Upper lobe of right lung (tissue), 1 donor: Measurements from ENCODE around the gene CRTC1. TPM values are rescaled to one million over a fixed set of nuclear protein-coding genes. Genes with fewer than 3 reads are reported as not detected.

ENCODE experiments used
- ATAC-seq: fragments of 200-7000 bp; cut with Tn5 transposase; one replicate; pipeline ENCODE4 v1.9.1; 2020; ENCODE audit warnings: mild to moderate bottlenecking, moderate library complexity
- DNase-seq: peaks from one replicate; pipeline ENCODE4 v3.0.0-alpha.2; 2020
- H3K27ac ChIP-seq: fragments of 200-600 bp; one replicate; pipeline ENCODE4 v1.8.0; 2022
- H3K27me3 ChIP-seq: fragments of 200-600 bp; one replicate; pipeline ENCODE4 v1.8.0; 2022; ENCODE audit warnings: mild to moderate bottlenecking
- H3K36me3 ChIP-seq: fragments of 200-600 bp; one replicate; pipeline ENCODE4 v1.8.0; 2022
- H3K4me1 ChIP-seq: fragments of 200-600 bp; one replicate; pipeline ENCODE4 v1.8.0; 2022
- H3K4me3 ChIP-seq: fragments of 200-600 bp; one replicate; pipeline ENCODE4 v1.8.0; 2022; ENCODE audit warnings: mild to moderate bottlenecking
- H3K9me3 ChIP-seq: fragments of 200-600 bp; one replicate; pipeline ENCODE4 v1.8.0; 2022
- intact Hi-C: fragments of 100-400 bp; cut with DNase I; formaldehyde crosslinking; loops from one replicate; pipeline ENCODE4 v1.11.0; 2022
- total RNA-seq: library from RNA; stranded (reverse); fragmentation: NEBNext Ultra II Directional; extraction: Animal tissue kit (Norgen Biotek cat#: 25700); gene quantifications from one replicate; pipeline ENCODE4 v1.2.1, GENCODE V29; 2021
- TF ChIP-seq, protein P1 (sequence below): fragments of 200-600 bp; IDR thresholded peaks from one replicate; pipeline ENCODE4 v1.8.0; 2022; ENCODE audit warnings: antibody characterized with exemption
- donor health status: DM: no; HTN: yes; CAD: no; lungs with severe emphysema.

Gene CRTC1
- total RNA-seq, 1 donor from 2014 or later = 13.8 TPM

DNA sequence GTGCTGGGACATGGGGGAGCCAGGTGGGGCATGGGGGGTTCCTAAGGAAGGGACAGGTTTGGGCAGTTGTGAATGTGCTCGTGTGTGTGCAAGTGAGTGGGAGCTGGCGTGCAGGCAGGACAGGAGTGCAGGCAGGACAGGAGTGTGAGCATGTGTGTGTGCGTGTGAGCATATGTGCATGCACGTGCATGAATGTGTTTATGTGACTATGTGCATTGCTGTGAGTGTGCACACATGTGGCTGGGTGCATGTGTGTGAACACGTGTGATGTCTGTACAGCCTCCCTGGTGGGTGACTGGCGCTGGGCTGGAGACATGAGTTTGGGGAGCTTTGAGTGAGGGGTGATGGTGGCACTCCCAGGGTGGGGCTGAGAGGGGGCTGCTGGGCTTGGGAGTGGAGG, 33.4 kb downstream of the CRTC1 start:
- intact Hi-C loops = no loop called here
- TF ChIP-seq, protein P1, sequence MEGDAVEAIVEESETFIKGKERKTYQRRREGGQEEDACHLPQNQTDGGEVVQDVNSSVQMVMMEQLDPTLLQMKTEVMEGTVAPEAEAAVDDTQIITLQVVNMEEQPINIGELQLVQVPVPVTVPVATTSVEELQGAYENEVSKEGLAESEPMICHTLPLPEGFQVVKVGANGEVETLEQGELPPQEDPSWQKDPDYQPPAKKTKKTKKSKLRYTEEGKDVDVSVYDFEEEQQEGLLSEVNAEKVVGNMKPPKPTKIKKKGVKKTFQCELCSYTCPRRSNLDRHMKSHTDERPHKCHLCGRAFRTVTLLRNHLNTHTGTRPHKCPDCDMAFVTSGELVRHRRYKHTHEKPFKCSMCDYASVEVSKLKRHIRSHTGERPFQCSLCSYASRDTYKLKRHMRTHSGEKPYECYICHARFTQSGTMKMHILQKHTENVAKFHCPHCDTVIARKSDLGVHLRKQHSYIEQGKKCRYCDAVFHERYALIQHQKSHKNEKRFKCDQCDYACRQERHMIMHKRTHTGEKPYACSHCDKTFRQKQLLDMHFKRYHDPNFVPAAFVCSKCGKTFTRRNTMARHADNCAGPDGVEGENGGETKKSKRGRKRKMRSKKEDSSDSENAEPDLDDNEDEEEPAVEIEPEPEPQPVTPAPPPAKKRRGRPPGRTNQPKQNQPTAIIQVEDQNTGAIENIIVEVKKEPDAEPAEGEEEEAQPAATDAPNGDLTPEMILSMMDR = no peak
- H3K36me3 ChIP-seq = no peaks in the 10 kb centered on the region
- DNase-seq = no peak
- no peaks in the 10 kb centered on the region for H3K9me3 ChIP-seq
- no peaks in the 10 kb centered on the region for H3K27me3 ChIP-seq
- H3K4me3 ChIP-seq = no peak overlapping the region
- no peak for ATAC-seq
- H3K4me1 ChIP-seq = peaks cover 4% of the 10 kb centered on the region
- no peak overlapping the region for H3K27ac ChIP-seq

DNA sequence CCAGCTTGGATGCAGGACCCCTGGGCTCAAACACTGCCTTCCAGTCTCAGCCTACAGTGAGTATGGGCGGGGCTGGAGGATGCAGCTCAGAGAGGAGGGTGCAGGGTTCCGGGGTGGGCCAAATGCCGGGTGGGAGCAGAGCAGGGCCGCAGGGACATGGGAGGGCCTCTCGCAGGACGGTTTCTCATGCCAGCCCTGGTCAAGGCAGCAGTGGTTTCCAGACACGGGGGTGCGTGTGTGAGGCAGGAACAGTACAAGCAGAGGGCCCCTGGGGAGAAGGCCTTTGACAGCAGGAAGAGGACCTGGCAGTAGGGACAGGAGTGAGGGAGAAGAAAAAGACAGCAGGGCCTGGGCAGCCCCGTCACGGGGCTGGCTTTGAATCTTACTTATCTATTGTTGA, 34.1 kb downstream of the CRTC1 start:
- no peak overlapping the region for H3K27ac ChIP-seq
- ATAC-seq = peak; percentile 8
- intact Hi-C loops = no loop called here
- DNase-seq = no peak
- TF ChIP-seq, protein P1 = no peak
- H3K4me1 ChIP-seq = no peaks in the 10 kb centered on the region
- no peak overlapping the region for H3K4me3 ChIP-seq
- no peaks in the 10 kb centered on the region for H3K9me3 ChIP-seq
- no peaks in the 10 kb centered on the region for H3K27me3 ChIP-seq
- H3K36me3 ChIP-seq = no peaks in the 10 kb centered on the region

DNA sequence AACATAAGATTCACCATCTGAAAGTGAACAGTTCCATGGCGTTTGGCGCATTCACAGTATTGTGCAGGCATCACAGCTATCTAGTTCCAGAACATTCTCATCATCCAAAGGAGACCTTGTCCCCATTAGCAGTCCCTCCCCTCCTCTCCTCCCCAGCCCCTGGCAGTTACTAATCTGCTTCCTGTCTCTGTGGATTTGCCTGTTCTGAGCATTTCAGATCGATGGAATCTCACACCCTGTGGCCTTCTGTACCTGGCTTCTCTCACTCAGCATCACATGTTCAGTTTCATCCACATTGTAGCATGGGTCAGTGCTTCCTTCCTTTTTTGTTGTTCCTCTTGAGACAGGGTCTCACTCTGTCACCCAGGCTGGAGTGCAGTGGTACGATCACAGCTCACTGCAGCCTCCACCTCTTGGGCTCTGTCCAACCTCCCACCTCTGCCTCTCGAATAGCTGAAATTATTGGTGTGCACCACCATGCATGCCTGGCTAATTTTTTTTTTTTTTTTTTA, 34.6 kb downstream of the CRTC1 start:
- intact Hi-C loops = no loop called here
- no peaks in the 10 kb centered on the region for H3K9me3 ChIP-seq
- H3K36me3 ChIP-seq = no peaks in the 10 kb centered on the region
- DNase-seq (no peak), ATAC-seq (no peak)
- TF ChIP-seq, protein P1 = no peak
- H3K27ac ChIP-seq = no peak overlapping the region
- H3K4me3 ChIP-seq = no peak overlapping the region
- no peaks in the 10 kb centered on the region for H3K4me1 ChIP-seq
- H3K27me3 ChIP-seq = no peaks in the 10 kb centered on the region

DNA sequence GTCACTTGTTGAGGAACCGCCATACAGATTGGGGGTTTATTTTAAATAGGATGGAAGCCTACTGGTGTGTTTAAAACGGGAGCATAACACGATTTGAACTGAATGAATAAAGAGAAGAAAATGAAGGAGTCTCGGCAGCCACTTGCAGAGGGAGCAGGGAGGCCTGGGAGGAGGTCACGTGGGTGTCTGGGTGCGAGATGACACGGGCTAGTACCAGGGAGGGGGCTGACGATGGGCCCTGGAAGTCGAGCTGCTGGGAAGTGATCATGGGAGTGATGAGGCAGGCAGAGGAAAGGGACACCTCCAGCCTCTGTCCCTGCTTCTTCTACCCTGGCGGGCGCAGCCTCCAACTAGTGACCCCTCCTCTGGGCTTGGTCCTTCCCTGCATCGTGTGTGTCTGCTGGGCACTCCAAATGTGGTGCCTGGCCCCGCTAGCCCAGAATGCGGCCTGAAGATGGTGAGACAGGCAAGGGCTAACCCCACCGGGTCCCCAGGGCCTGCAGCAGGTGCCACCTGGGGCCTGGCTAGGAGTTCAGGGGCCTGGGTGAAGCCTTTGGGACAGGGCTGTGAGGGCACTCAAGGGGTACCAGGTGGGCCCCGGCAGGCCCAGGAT, 35.5 kb downstream of the CRTC1 start:
- H3K9me3 ChIP-seq = no peaks in the 10 kb centered on the region
- ATAC-seq (no peak), DNase-seq (no peak)
- no peaks in the 10 kb centered on the region for H3K27me3 ChIP-seq
- no peaks in the 10 kb centered on the region for H3K4me1 ChIP-seq
- H3K36me3 ChIP-seq = no peaks in the 10 kb centered on the region
- no peak overlapping the region for H3K4me3 ChIP-seq
- no peak overlapping the region for H3K27ac ChIP-seq
- TF ChIP-seq, protein P1 = no peak
- intact Hi-C loops = no loop called here

DNA sequence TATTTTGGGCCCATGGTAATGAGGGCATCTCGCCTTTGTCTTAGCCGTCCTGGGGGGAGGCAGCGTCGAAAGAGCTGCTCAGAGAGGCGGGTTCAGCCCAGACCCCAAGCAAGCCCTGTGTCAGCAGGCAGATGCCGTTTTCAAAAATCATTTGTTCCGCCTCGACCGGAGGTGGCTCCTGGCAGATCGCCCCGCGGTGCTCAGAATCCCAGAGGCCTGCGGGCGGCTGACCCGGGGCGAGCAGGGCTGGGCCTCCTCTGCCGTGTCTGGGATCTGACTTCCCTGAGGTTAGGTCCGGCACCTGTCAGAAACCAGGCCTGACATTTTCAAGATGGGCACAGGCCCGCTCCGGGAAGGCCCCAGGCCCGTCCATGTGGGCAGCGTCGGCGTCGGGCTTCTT, 36.1 kb downstream of the CRTC1 start:
- DNase-seq (no peak), ATAC-seq (no peak)
- Histone ChIP-seq H3K27me3 (no peaks in the 10 kb centered on the region), H3K36me3 (no peaks in the 10 kb centered on the region), H3K4me1 (no peaks in the 10 kb centered on the region), H3K27ac (no peak overlapping the region), H3K4me3 (no peak overlapping the region), H3K9me3 (no peaks in the 10 kb centered on the region)
- intact Hi-C loops = no loop called here
- TF ChIP-seq, protein P1 = no peak
